ENCODE results near the gene ARVCF. TPM values are rescaled to one million over a fixed set of nuclear protein-coding genes. Genes with fewer than 3 reads are reported as not detected.
A peak's percentile ranks its signal among the peaks of the same experiment; 100 is the strongest.

Gene ARVCF
- total and polyA plus RNA-seq, 9 of the 15 experiments (the other 6 are each of a cell fraction or from before 2014, with no cell fraction given) = 0.03 to 97.4 (median 15.6) TPM

- TF ChIP-seq, protein P1, sequence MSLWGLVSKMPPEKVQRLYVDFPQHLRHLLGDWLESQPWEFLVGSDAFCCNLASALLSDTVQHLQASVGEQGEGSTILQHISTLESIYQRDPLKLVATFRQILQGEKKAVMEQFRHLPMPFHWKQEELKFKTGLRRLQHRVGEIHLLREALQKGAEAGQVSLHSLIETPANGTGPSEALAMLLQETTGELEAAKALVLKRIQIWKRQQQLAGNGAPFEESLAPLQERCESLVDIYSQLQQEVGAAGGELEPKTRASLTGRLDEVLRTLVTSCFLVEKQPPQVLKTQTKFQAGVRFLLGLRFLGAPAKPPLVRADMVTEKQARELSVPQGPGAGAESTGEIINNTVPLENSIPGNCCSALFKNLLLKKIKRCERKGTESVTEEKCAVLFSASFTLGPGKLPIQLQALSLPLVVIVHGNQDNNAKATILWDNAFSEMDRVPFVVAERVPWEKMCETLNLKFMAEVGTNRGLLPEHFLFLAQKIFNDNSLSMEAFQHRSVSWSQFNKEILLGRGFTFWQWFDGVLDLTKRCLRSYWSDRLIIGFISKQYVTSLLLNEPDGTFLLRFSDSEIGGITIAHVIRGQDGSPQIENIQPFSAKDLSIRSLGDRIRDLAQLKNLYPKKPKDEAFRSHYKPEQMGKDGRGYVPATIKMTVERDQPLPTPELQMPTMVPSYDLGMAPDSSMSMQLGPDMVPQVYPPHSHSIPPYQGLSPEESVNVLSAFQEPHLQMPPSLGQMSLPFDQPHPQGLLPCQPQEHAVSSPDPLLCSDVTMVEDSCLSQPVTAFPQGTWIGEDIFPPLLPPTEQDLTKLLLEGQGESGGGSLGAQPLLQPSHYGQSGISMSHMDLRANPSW (CRISPR knock-in tag; IDR thresholded peaks at IDR 0.05) = peak; percentile 95; the same call in 1 of the 2 replicates
- TF ChIP-seq MYC (IDR thresholded peaks at IDR 0.05; ENCODE audit: low read depth, low read length) (peak; percentile 52; the same call in 1 of the 2 replicates), MYC (CRISPR knock-in tag; IDR thresholded peaks at IDR 0.05; ENCODE audit: borderline replicate concordance, low read depth) (no peak), ZBTB7A (IDR thresholded peaks at IDR 0.05; ENCODE audit: borderline replicate concordance, control insufficient read depth, low read depth, low read length) (peak; percentile 36; the same call in 1 of the 2 replicates), HDAC6 (IDR thresholded peaks at IDR 0.05; ENCODE audit: low read depth, low read length) (0 out of 2 replicates have a peak, but pooled peaks have one; percentile 9), RCOR1 (IDR thresholded peaks at IDR 0.05; ENCODE audit: borderline replicate concordance in 1 of 2, low read depth in 2 of 2, low read length in 2 of 2) (0 out of 4 replicates have a peak, but pooled peaks of 1 of the 2 experiments have one; percentile 3), YY1 (IDR thresholded peaks at IDR 0.05; ENCODE audit: borderline replicate concordance in 1 of 3, control insufficient read depth in 1 of 3, extremely low read depth in 1 of 3, insufficient read depth in 3 of 3, insufficient read length in 1 of 3, insufficient replicate concordance in 2 of 3, low read depth in 1 of 3, low read length in 2 of 3) (peak in 1 of 3 experiments; percentile 33), CUX1 (CRISPR knock-in tag; IDR thresholded peaks at IDR 0.05) (no peak)
- TF ChIP-seq, protein P2, sequence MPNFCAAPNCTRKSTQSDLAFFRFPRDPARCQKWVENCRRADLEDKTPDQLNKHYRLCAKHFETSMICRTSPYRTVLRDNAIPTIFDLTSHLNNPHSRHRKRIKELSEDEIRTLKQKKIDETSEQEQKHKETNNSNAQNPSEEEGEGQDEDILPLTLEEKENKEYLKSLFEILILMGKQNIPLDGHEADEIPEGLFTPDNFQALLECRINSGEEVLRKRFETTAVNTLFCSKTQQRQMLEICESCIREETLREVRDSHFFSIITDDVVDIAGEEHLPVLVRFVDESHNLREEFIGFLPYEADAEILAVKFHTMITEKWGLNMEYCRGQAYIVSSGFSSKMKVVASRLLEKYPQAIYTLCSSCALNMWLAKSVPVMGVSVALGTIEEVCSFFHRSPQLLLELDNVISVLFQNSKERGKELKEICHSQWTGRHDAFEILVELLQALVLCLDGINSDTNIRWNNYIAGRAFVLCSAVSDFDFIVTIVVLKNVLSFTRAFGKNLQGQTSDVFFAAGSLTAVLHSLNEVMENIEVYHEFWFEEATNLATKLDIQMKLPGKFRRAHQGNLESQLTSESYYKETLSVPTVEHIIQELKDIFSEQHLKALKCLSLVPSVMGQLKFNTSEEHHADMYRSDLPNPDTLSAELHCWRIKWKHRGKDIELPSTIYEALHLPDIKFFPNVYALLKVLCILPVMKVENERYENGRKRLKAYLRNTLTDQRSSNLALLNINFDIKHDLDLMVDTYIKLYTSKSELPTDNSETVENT (CRISPR knock-in tag; IDR thresholded peaks at IDR 0.05) = peak; percentile 73; the same call in 1 of the 2 replicates
- TF ChIP-seq, protein P3, sequence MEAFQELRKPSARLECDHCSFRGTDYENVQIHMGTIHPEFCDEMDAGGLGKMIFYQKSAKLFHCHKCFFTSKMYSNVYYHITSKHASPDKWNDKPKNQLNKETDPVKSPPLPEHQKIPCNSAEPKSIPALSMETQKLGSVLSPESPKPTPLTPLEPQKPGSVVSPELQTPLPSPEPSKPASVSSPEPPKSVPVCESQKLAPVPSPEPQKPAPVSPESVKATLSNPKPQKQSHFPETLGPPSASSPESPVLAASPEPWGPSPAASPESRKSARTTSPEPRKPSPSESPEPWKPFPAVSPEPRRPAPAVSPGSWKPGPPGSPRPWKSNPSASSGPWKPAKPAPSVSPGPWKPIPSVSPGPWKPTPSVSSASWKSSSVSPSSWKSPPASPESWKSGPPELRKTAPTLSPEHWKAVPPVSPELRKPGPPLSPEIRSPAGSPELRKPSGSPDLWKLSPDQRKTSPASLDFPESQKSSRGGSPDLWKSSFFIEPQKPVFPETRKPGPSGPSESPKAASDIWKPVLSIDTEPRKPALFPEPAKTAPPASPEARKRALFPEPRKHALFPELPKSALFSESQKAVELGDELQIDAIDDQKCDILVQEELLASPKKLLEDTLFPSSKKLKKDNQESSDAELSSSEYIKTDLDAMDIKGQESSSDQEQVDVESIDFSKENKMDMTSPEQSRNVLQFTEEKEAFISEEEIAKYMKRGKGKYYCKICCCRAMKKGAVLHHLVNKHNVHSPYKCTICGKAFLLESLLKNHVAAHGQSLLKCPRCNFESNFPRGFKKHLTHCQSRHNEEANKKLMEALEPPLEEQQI (IDR thresholded peaks at IDR 0.05) = no peak
These were observed 8.2 kb downstream of the ARVCF start (continued) for GRCh38 chr22:20008221-20008995.

Measured in K562 (cell line).